GM20431 (cell line): Measurements from ENCODE around the gene PNCK.

Experiments used
- in situ Hi-C: fragments of 300-500 bp; cut with MseI, MboI; formaldehyde crosslinking; loops from one replicate; pipeline ENCODE4 v1.15.0; 2020; ENCODE audit warnings: low sequenced_read_pairs; ENCODE audit not compliant: unreplicated experiment

PNCK gene

DNA sequence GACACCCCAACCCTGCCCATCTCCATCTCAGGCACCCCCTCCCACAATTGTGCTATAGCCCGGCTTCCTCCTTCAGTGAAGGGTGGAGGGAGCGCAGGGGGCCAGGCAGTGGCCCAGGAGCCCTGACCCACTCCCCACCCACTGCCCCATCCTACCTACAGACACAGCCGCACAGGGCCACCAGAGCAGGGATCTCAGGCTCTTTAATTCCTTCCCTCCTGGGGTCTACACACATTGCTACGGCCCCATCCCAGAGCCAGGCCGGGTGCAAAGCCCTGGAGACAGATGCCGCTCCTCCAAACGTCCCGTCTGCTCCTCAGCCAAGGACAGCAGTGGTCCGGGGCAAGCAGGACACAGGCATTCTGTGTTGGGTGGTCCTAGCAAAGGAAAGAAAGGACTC lies 39.4 kb downstream of the PNCK start:
- in situ Hi-C loops, result no loop called here

DNA sequence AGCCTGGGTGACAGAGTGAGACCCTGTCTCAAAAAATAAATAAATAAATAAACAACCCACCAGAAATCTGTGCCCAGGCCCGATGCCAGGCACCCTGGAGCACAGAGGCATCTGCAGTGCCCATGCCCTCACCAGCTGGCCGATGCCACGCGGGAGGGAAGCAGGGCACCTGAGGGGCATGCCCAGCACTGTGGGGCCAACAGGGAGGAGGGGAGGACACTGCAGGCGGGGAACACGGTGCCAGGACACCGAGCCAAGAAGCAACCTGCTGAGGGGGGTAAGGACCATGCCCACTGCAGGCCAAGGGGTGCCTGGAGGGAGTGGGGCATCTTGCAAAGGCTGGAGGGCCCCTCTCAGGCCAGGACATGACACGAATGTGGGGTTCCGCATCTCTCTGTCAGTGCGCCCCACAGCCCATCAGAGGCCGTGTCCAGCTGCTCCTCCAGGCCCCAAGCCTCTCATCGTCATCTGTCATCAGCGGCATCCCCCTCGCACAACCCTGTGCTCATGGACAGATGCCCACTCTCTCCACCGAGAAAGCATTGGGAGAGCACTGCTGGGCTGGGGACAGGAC lies 39.9 kb downstream of the PNCK start:
- in situ Hi-C loops, result no loop called here

DNA sequence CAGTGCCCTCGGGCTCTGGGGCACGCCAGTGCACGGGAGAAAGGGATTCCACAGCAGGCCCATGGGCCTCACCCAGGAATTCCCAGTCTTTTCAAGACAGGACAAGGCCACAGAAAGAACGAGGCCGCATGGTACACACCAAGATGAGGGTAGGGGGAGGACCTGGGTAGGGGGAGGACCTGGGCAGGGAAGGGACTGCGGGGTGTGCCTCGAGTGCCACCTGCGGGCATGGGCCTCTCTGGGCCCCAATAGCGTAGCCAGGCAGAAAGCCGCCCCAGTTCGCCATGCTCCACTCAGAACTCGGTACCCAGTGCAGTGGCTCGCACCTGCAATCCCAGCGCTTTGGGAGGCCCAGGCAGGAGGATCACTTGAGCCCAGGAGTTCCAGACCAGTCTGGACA lies 40.6 kb downstream of the PNCK start:
- in situ Hi-C loops, result no loop called here

GRCh38 chrX:153632595-153632946 lies 41.0 kb downstream of the PNCK start:
- in situ Hi-C loops, result no loop called here

- in situ Hi-C loops, result no loop called here
These were observed 41.6 kb downstream of the PNCK start for GRCh38 chrX:153631907-153632594.

- in situ Hi-C loops, result no loop called here
These were observed 42.3 kb downstream of the PNCK start for GRCh38 chrX:153631346-153631745.

DNA sequence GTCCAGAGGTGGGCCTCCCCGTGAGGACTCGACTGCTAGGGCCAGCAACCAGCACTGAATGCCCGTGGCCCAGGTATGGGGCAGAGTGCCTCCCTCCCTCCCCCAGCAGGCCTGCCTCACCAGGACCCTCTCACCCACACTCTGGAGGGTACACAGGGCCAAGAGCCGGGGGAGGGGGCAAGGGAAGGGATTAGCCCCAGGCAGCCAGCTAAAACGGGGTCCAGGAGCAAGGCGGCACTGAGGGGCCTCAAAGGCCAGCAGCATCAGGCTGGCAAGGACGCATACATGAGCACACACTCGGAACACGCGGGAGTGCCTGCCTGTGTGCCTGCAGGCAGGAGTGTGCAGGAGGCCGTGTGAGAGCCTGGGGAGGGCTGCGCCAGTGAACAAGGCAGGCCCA lies 44.9 kb downstream of the PNCK start:
- in situ Hi-C loops, result no loop called here

- in situ Hi-C loops, result no loop called here
These were observed 45.5 kb downstream of the PNCK start for GRCh38 chrX:153628129-153628528.

DNA sequence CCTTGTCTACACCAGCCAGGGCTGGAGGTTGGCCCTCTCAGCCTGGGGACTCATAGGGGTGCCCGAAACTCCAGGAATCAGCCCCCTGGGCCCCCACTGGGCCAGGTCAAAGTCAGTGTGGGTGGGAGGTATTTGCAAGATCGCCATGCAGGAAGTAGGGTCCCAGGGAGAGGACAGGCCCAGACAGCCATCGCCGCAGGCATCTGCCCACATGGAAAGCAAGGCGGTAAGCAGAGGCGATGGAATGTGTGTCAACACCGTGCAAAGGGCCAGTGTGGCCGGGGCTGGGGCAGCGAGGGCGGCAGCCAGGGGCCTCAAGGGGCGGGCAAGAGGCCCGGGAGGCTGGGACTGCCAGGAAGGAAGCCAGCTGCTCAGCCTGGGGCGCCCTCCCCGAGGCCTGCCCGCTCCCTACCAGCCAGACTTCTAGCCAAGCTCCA lies 45.9 kb downstream of the PNCK start:
- in situ Hi-C loops, result no loop called here

DNA sequence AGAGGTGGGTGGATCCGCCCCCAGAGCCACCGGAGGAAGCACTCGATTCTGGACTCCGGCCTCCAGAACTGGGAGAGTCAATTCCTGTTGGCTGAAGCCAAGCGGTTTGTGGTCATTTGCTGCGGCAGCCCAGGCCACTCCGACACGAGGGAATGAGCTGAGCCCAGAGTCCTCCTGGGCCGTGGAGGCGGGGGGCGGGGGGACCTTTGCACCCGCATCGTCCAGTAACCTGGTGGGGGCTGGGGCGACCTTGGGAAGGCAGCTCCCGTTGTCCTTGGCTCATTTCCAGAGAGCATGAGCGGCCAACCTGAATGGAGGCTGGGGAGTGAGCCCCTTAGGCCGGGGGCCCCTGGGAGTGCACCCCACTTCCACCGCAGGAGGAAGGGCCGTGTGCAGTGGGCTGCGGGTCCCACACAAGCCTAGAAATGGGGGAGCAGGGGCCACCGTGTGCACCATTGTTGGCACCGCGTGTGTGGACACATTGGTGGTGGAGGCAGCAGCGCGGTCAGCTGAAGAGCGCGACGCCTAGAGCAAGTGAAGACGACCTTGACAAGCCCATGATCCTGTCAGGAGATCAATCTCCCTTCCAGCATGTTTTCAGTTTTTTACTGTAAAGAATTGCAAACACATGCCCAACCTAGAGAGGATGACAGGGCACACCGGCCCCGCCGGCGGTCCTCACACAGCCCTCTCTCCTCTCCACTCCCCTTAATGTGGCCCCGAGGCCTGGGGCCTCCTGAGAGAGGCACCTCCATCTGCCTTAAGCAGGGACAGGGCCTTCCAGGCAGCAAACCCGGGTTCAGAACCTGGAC lies 46.5 kb downstream of the PNCK start:
- in situ Hi-C loops, result no loop called here

DNA sequence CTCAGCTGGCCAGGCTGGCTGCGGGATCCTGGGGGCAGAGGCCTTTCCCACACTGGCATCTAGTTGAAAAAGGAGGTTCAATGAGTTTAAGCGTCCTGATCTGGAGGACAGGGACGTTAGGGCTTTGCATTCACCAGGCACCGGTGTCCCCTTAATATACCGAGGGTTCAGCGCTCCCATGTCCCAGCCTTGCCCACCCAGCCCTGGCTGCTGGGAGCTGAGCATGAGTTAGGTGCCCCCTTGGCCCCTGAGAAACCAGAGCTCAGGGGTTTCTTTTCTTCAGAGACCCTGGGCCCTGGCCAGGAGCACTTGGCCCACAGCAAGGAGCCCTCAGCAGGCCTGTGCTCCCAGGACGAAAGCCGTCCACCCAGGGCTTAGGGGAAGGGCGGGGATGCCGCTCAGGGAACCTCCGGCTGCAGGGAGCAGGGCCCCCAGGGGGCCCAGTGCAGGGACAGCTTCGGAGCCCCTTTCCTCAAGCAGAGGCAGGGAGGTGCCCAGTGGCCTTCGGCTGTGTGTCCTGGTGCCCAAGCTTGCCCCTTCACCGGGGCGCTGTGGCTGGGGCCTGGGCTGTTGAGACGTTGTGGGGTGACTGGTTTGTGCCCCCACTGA lies 47.5 kb downstream of the PNCK start:
- in situ Hi-C loops, result no loop called here

DNA sequence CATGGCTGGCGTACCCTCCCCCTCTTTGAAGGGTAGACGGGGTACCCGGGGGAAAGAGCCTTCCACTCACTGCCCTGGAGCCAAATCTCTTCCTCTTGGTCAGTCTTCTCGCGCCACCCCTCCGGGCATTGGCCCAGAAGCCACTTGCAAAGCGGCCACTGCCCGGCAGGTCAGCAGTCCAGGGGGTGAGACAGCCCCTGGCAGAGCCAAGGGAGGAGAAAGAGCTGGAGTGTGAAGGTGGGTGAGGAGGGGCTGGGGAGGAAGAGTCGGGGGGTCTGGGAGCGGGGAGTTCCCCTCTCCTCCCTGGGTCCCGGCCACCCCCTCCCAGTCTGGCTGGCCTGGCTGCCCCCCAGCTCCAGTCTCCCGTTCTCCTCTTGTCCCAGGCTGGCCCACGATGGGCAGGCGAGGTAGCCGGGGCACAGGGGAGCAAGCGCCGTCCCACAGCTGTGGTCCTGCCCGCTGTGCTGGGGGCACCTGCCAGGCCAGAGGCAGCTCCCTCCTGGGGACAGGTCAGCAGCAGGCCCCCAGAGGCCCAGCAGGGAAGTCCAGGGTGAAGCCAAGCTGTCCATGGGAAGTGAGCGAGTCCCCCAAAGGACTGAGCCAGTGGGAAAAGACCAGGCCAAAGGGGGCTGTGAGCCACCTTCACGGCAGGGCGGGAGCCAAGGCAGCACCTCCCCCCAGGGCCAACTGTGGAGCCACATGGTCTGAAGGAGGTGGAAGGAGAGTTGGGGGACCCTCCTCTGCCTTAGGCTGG lies 48.2 kb downstream of the PNCK start:
- in situ Hi-C loops, result no loop called here

DNA sequence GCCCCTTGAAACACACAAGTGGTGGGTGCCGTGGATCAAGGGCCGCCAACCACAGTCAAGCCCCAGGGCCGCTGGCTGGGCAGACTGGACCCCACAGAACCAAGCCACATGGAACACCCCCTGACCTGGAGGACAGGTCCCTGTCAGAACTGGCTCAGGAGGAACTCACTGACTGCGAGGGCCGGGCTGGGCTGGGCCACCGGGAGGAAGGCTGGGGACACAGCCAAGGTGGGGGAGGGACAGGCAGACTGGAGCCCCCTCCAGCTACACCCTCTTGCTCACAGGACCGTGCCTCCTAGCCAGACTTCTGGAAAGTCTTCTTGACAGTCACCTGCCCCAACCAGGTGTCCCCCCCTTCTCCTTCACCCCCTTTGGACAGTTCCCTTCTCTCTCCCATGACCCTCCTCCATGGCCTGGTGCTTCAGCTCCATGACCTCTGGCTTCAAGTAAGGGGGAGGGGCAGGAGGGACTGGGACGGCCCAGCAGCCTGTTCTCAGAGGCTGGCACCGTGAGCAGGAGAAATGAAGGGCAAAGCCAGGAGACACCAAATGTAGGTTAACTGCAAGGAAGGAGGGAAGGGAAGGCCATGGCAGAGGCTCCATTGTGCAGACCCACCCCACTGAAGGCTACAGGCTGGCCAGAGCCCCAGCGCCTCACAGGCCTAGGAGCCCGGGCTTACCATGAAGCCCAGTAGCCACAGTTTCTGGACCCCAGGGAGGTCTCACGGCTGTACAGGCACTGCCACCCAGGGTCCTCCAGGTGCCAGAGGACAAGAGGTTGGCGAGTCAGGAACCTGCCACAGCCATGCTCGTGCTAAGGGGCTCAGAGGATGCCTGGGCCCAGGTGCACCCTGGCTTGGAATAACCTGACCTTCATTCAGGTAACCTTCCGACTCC lies 49.2 kb downstream of the PNCK start:
- in situ Hi-C loops, result no loop called here

GRCh38 chrX:153623310-153624029 lies 50.1 kb downstream of the PNCK start:
- in situ Hi-C loops, result no loop called here

DNA sequence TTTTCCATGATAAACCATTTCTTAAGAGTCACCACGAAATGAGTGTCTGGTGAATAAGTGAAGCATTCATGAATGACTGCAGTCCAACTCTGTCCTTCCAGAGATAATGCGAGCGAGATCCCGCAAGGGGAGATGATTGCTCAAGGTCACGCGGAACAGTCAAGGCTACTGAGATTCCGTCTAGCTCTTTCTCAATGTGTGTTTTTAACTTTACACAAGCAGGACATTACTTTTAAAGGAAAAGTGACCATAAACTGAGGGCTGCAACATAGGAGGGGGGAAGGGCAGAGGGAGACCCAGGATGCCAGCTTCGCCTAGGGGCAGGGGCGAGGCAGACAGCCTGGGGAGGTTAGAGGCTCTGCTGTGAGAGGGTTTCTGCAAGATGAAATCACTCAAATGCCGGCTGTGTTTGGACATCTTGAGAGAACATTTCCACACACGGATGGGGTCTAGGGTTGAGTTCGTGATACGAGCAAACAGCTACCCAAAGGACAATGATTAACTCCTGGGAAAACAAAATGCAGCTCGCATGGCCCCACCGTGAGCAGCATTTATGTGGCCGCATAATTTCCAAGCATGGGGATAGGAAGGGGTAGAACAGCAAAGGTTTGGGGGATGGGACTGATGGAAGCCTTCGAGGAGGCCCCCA lies 50.8 kb downstream of the PNCK start:
- in situ Hi-C loops, result no loop called here

DNA sequence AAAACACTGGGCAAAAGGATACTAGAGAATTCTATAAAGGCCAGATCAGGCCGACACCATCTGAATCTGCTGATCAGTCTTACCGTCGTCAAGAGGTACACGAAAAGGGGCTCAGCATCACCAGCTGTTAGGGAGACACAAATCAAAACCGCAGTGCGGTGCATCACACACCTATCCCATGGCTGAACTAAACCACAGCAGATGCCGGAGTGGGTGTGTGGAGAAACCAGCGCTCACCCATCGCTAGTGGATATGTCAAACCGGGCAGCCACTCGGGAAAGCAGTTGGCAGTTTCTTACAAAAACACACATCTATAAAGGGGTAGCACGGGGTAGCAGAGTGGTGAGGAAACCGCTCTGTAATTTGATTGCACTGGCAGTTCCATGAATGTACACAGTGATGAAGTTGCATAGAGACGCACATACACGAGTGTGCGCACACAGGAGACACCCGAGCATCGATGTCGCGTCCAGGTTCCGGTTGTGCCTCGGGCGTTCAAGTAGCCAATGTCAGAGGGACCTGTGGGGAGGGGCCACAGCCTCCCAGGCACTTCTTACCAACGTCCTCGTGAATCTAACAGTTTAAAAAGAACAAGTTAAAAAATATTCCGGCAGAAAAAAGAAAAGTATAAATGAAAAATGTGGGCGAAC lies 51.5 kb downstream of the PNCK start:
- in situ Hi-C loops, result no loop called here

DNA sequence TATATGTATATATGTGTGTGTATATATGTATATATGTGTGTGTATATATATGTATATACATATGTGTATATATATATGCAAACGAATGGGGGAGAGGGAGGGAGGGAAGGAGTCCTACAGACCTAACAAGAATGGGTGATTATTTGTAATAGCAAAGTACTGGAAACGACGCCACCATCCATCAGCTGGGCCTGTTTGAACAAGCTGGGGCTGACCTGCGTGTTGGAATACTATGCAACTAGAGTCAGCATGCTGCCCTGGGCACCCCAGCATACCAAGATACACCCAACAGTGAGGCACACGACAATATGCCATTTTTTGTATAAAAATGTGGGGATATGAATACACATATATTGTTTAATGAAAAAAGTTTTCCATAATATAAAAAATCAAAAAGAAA lies 53.0 kb downstream of the PNCK start:
- in situ Hi-C loops, result no loop called here
